GM21447 (cell line): Measurements from ENCODE around the gene ANKRD33B.
"Not testable (repeated sequence)": the region's sequence is repeated elsewhere in the genome, so short reads cannot be mapped to it uniquely, and the experiment has no call there.

Source experiments
- ATAC-seq: cut with Tn5 transposase; IDR thresholded peaks from one replicate; pipeline ENCODE4 v1.9.1; 2021; ENCODE audit not compliant: unreplicated experiment

ANKRD33B gene

GRCh38 chr5:10591966-10592365 is 28.1 kb downstream of the ANKRD33B start:
- ATAC-seq, result no peak

- peak; percentile 52 for ATAC-seq
These were observed 28.7 kb downstream of the ANKRD33B start for GRCh38 chr5:10592601-10593000.

- no peak for ATAC-seq
These were observed 29.8 kb downstream of the ANKRD33B start for GRCh38 chr5:10593531-10594181.

GRCh38 chr5:10594591-10595210 is 30.8 kb downstream of the ANKRD33B start:
- ATAC-seq, result no peak

- ATAC-seq, result no peak
These were observed 31.4 kb downstream of the ANKRD33B start for GRCh38 chr5:10595293-10595671.

GRCh38 chr5:10595672-10596309 is 31.9 kb downstream of the ANKRD33B start:
- peak; percentile 48 for ATAC-seq

- ATAC-seq, result no peak
These were observed 32.4 kb downstream of the ANKRD33B start for GRCh38 chr5:10596310-10596703.

- no peak for ATAC-seq
These were observed 33.1 kb downstream of the ANKRD33B start for GRCh38 chr5:10596886-10597451.

GRCh38 chr5:10599113-10599512 is 35.2 kb downstream of the ANKRD33B start:
- ATAC-seq, result no peak

- no peak for ATAC-seq
These were observed 36.0 kb downstream of the ANKRD33B start for GRCh38 chr5:10599862-10600284.

- ATAC-seq, result peak; percentile 78
These were observed 36.9 kb downstream of the ANKRD33B start for GRCh38 chr5:10600626-10601245.

- peak; percentile 31 for ATAC-seq
These were observed 37.6 kb downstream of the ANKRD33B start for GRCh38 chr5:10601246-10602030.

GRCh38 chr5:10602031-10602806 is 38.3 kb downstream of the ANKRD33B start:
- no peak for ATAC-seq

GRCh38 chr5:10604975-10605374 is 41.1 kb downstream of the ANKRD33B start:
- no peak for ATAC-seq

GRCh38 chr5:10606632-10607022 is 42.8 kb downstream of the ANKRD33B start:
- not testable (repeated sequence) for ATAC-seq

GRCh38 chr5:10607023-10607665 is 43.3 kb downstream of the ANKRD33B start:
- ATAC-seq, result peak; percentile 89

- peak; percentile 58 for ATAC-seq
These were observed 43.8 kb downstream of the ANKRD33B start for GRCh38 chr5:10607666-10608073.

GRCh38 chr5:10608081-10608480 is 44.2 kb downstream of the ANKRD33B start:
- not testable (repeated sequence) for ATAC-seq

GRCh38 chr5:10610058-10610457 is 46.2 kb downstream of the ANKRD33B start:
- no peak for ATAC-seq
